GM19240 (cell line): ENCODE data around the gene DOCK2.

ENCODE experiments used
- DNase-seq: peaks from one replicate; pipeline ENCODE4 v3.0.0; 2011; ENCODE audit warnings: low spot score; ENCODE audit not compliant: insufficient read length

Gene DOCK2

DNA sequence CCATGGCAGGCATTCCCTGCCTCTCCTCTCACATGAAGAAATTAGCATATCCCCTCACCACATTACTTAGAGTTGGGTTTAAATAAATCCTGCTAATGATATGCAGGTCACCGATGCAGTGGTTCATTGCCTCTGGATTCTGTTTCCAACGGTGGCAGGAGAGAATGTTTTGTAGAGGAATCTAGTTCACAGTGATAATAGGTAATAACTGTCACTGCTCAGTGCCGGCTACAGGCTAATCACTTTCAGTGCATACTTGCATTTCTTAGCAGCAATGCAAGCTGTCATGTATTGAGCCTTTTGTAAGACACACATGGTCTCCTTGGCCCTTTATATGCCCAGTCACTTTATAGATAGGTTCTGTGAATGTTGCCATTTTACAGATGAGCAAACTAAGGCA lies 402.8 kb downstream of the DOCK2 start:
- no peak for DNase-seq

DNA sequence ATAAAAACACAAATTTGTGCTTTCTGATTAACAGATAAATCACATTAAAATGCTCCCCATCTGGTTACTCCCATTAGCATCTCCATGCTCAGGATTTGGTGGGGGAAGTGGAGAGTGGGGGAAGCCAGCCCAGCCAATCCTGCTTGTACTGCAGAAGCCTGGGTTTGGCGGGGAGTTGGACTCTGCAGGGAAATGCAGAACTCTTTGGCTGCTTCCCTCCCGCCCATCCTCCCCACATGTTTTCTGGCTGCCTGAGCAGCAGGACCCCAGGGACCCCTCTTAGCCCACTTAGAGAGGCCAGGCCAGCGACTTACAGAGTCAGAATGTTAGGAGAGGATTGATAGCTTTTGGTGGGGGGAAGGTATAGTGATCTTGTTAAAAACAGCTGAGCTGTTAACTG lies 409.2 kb downstream of the DOCK2 start:
- DNase-seq = no peak

DNA sequence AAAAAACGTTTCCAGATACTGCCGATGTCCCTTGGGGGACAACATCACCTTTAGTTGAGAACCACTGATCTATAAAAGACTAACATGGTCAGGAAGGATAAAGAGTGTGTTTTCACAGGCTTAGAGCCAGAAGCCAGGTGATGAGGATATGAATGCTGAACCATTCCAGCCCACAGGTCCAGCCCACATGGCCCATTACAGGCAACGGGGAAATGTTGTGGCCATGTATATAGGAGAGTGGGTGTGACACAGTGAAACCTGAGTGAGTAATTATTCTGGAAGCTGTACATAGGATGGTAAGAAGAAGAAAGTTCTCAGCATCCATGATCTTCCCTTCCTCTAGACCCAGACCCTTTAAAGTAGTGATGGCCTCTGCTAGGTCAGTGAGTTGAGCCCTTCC lies 412.6 kb downstream of the DOCK2 start:
- no peak for DNase-seq

DNA sequence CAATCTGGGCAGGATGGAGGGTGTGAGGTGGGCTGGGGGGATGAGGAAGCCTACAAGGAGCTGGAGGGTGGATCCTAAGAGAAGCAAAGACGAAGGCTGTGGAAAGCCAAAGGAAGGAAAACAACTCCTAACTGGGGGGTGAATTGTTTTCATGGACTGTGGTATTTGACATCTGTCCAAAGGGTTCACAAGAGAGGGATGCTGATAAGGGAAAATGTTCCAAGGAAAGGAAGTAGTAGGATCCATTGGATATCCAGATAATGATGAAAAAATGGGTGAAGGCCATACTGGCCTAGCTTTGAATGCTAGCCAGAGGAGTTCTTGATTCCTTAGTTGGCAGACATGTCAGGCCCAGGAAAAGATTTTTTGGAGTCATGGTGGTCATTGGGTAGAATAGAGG lies 416.8 kb downstream of the DOCK2 start:
- no peak for DNase-seq

DNA sequence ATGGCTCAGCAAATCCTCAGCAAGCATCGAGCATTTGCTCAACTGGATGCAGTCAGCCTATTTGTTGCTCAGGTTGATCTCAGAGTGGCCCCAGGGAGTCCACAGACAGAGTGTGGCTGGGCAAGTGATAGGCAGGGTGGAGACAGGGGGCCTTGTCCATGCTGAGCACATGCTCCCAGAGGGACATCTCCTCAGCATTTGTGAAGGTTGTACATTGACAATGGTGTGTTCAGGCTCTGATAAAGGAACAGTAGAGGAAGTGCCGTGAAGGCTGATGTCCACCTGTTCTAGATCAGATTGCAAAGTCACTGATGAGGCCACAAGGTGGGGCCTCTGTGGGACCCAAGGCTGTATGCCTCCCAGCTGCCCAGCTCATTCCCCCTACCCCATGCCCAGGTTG lies 418.5 kb downstream of the DOCK2 start:
- DNase-seq = no peak

DNA sequence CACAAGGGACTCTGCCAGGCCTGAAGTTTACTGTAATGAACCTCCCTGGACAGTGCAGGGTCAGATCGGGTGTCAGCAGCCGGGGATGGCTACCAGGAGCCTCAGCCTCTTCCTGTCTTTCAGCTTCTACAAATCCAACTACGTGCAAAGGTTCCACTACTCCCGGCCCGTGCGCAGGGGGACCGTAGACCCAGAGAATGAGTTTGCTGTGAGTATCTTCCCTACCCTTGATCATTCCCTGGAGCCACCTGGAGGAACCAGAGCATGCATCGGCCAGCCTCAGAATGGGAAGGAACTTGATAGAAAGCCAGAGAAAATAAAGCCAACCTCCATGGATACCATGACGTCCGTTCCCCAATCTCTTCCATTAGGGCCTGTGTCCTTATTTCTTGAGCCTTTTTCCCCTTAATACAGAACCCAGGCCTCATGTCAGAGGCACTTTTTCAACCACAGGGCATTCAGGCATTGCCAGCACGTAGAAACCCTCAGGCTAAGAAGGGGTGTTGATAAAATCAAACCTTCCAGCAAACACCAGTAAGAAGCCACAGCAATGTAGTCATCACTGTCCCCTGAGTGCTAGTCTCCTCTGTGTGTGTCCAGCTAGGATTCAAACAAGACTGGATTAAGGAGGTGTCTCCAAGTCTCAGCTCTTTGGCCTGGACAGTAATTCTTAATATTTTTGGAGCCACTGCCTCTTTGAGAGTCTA lies 419.6 kb downstream of the DOCK2 start:
- no peak for DNase-seq

DNA sequence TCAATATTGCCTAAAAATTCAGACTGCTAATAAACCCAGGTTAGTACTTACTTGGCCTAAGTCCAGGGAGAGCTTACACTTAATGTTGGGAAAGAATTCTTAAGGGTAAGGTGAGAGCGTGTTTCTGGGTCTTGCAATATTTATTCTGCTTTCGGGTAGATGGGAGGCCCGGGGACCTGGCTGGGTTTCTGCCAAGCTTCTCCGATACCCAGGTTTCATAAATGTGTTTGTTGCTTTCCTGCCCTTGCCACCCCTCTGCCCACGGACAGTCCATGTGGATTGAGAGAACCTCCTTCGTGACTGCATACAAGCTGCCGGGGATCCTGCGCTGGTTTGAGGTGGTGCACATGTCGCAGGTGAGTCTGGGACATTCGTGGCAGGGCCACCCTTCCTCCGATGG lies 420.2 kb downstream of the DOCK2 start:
- no peak for DNase-seq

- DNase-seq = no peak
Measured at GRCh38 chr5:170059221-170059620, 422.1 kb downstream of the DOCK2 start.

GRCh38 chr5:170067152-170067551 lies 430.1 kb downstream of the DOCK2 start:
- DNase-seq = no peak

- DNase-seq = no peak
Measured at GRCh38 chr5:170067574-170068170, 430.6 kb downstream of the DOCK2 start.

DNA sequence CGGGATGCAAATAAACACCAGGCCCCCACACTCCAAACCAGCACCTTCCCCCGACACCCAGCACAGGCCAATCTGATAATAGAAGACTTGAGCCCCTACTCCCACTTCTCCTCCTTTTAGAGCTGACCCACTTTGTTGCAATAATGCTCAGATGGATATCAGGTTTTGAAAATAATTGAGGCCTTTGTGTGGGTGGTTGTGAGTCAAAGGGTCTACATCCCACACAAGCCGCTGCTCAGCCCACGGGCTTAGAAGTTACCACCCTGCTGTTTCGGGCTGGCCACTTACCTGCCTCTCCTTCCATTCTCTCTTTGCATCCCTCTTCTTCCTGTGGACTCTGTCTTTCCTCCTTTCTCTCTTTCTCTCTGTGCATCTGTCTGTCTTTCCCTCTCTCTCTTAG lies 432.4 kb downstream of the DOCK2 start:
- no peak for DNase-seq

DNA sequence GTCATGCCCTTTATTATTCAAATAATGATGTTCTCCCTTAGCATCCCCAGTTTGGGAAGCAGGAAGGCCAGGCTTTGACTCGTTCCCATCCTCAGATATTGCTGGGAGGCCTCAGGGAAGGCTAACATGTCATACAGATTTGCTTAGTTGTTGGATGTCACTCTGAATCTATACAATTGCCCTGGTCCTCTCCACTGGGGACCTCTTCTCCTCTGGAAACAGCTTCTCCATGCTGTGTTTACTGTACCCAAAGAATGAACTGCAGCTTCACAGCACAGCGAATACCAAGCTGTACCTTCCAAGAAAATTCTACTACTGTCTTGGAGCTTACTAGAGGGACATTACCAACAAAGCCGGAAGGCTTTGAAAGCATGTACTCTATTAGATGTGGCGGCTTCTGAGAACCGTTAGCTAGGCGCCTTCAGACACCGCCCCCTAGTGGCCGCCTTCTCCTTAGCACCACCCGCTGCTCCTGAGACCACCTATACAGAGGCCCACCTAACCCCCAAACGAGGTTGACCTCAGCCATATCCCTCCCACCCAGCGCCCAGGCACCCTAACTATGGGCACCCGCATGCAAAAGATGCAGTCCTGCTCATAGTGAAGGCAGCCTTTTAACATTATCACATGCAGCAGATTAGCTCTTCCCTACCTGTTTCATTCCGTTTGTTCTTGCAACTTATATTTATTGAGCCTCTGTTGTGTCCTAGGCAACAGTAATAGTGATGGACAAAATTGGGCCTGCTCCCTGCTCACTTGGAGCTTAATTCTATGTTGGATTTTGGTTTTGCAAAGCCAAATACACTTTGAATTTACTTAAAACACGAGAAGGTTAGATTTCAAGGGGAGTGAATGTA lies 433.7 kb downstream of the DOCK2 start:
- no peak for DNase-seq

GRCh38 chr5:170071748-170072147 lies 434.7 kb downstream of the DOCK2 start:
- DNase-seq = no peak

- no peak for DNase-seq
Measured at GRCh38 chr5:170075696-170076095, 438.6 kb downstream of the DOCK2 start.

DNA sequence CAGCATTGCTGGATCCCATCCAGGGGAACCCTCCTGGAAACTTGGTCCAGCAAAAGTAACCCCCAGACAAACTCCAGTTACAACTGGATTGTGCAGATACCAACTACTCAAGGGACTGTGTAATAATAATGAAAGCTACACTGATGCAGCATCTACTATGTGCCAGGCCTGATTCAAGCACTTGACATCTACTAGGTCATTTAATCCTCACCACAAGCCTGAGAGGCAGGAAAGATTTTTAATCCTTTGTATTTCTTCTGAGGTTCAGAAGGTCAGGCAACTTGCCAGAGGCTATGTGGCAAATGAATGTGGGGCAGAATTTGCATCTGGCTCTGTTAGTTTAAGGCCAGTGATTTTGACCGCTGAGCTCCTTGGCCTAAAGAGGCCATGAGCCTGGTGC lies 439.1 kb downstream of the DOCK2 start:
- no peak for DNase-seq

DNA sequence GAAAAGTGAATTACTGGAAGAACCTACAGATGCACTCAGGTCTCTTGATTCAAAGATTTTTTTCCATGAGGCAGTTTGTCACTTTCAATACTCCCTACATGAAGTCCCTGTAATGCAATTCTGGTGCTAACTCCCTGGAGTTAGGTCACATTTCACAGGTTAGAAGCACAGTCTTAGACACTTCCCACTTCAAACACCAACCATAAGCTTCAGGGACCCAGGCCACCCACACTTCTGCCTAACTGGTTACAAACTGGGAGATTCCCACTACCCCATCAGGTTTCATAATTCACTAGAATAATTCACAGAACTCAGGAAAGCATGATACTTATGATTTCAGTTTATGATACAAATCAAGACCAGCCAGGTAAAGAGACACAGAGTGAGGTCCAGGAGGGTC lies 439.7 kb downstream of the DOCK2 start:
- DNase-seq = no peak

DNA sequence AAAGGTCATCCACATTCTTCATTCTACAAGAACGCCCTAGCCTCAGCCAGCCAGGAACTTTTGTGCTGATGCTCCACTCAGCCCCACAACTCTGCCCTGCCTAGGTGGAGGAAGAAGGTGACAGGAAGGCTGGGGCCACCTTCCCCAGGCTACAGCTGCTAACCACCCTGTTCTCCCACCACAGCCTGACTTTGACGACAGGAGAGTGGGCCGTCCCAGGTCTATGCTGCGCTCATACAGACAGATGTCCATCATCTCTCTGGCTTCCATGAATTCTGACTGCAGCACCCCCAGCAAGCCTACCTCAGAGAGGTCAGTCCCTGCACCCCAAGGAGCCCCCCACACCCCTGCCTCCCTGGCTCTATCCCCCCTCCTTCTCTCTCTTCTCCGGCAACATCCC lies 440.5 kb downstream of the DOCK2 start:
- DNase-seq = no peak

DNA sequence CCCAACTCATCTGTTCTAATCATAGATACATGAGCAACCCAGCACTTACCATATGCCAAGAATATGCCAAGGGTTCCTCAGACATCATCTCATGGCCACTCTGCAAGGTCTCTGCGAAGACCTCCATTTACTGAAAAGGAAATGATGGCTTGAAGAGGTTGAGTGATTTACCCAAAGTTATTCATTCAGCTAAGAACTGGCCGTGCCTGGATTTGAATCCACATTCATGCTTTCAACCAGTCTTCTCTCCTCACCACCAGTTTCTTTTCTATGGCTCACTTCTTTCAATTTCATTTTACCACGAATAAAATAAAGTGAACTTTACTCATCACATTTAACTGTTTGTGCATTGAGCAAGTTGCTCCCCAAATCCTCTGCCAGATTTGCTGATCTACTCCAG lies 441.4 kb downstream of the DOCK2 start:
- no peak for DNase-seq

DNA sequence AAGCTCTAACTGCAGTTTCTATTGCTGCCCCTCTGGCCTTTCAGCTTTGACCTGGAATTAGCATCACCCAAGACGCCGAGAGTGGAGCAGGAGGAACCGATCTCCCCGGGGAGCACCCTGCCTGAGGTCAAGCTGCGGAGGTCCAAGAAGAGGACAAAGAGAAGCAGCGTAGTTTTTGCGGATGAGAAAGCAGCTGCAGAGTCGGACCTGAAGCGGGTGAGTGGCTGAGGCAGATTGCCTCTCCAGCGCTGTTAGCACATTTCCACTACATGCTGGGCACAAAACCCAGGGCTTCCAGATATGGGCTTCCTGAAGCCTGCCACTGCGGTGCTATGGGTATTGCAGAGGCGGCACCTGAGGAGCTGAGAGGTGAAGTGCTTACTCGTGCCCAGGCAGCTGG lies 441.9 kb downstream of the DOCK2 start:
- no peak for DNase-seq

DNA sequence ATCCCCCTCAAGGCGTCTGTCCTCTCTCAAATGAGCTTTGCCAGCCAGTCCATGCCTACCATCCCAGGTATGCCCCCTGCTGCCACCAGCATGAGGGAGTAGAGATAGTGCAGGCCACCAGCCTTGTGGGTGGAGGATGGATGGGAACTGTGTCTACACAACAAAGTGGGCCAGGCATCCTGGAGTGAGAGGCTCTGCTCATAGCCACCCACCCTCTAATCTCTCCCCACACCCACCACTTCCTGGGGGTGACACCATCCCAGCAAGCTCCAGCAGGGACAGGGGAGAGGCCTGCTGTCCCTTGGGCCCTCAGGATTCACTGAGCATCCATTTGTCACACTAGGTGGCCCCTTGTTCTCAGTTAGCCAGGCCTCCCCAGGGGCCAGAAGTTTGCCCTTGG lies 443.1 kb downstream of the DOCK2 start:
- DNase-seq = no peak

GRCh38 chr5:170080786-170081445 lies 443.8 kb downstream of the DOCK2 start:
- DNase-seq = no peak

GRCh38 chr5:170081616-170082015 lies 444.5 kb downstream of the DOCK2 start:
- no peak for DNase-seq
